Esophagus squamous epithelium (tissue), 5 donors: ENCODE data around the gene LHPP. TPM values are rescaled to one million over a fixed set of nuclear protein-coding genes. Genes with fewer than 3 reads are reported as not detected.

Experiments used
- DNase-seq: peaks from one replicate; lab custom pipeline; 2025; lab: John Stamatoyannopoulos, UW
- H3K27ac ChIP-seq, 4 donors: fragments of 200-600 bp; sonication (generic); one replicate each; pipeline ENCODE4 v1.5.1; 2016 to 2019; ENCODE audit warnings: mild to moderate bottlenecking in 1 of 4
- H3K27me3 ChIP-seq, 4 donors: fragments of 200-600 bp; sonication (generic); 1 replicate in 3 of 4; 2 replicates in 1 of 4; pipeline versions ENCODE4 v1.5.1 to v1.6.0; 2017 to 2021; ENCODE audit warnings: antibody characterized with exemption in 1 of 4
- H3K36me3 ChIP-seq, 3 donors: fragments of 200-600 bp; sonication (generic); one replicate each; pipeline ENCODE4 v1.5.1; 2016 to 2019
- H3K4me1 ChIP-seq, 3 donors: fragments of 200-600 bp; sonication (generic); one replicate each; pipeline ENCODE4 v1.5.1; 2017 to 2019
- H3K4me3 ChIP-seq, 4 donors: fragments of 200-600 bp; sonication (generic); 1 replicate in 3 of 4; 2 replicates in 1 of 4; pipeline ENCODE4 v1.5.1; 2016 to 2019; ENCODE audit warnings: mild to moderate bottlenecking in 2 of 4, moderate library complexity in 1 of 4
- H3K9me3 ChIP-seq, 3 donors: fragments of 200-600 bp; sonication (generic); one replicate each; pipeline ENCODE4 v1.5.1; 2016 to 2019
- POLR2A ChIP-seq, 4 donors: fragments of 450-650 bp; IDR thresholded peaks; one replicate each; pipeline ENCODE4 v1.6.1; 2017; ENCODE audit warnings: antibody characterized with exemption in 4 of 4, mild to moderate bottlenecking in 4 of 4, moderate library complexity in 3 of 4
- WGBS, 2 donors: methylation state at CpG; one replicate each; pipeline ENCODE4 v1.1.5; 2018; 5-methylcytosine and 5-hydroxymethylcytosine counted together
- intact Hi-C: fragments of 100-400 bp; cut with DNase I; formaldehyde crosslinking; loops from one replicate; pipeline ENCODE4 v1.15.0; 2022
- total RNA-seq, 4 donors: library from RNA; depleted of rRNA; stranded (reverse); fragments of >200 nt; gene quantifications; one replicate each; pipeline ENCODE4 v1.1.0, GENCODE V29; 2016
- TF ChIP-seq, protein P1 (sequence below), 6 experiments: fragments of 450-650 bp in 4 of 6; fragments of 200-600 bp in 2 of 6; sonication (generic) in 2 of 6; IDR thresholded peaks; one replicate each; pipeline ENCODE4 v1.5.1; 2016 to 2019; ENCODE audit warnings: antibody characterized with exemption in 6 of 6, mild to moderate bottlenecking in 4 of 6, moderate library complexity in 4 of 6
- donor health status: DM: yes; HTN: yes; CAD: no.

Gene LHPP
- total RNA-seq, 4 donors from 2014 or later = 13.9 to 41.1 (median 24.3) TPM

DNA sequence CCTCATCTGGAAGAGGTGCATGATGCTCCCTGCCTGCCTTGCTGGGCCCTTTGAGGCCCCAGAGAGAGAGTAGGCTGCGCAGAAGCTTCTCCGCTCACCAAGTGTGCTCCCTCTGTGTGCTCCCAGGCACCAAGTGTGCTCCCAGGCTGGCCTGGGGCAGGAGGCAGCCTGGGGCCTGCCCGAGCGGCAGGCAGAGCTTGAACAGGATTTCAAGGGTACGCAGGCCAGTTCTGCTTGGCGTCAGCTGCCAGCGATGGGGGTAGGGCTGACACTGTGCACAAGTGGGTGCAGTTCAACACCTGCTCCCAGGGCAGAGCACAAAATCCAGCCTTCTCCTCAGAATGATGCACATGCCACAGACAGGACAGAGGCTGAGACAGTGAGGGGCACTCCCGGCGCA lies 162.8 kb downstream of the LHPP start:
- Histone ChIP-seq H3K9me3 (no peaks in the 10 kb centered on the region), H3K4me3 (no peak overlapping the region), H3K27me3 (no peaks in the 10 kb centered on the region), H3K36me3 (peaks cover 6 to 38% (median 7%) of the 10 kb centered on the region in 3 donors), H3K27ac (peak overlapping the region; percentile 16 to 60 (median 34)), H3K4me1 (peaks cover 60 to 98% (median 76%) of the 10 kb centered on the region in 3 donors)
- no CpG with 5 or more reads among the region's 9 CpGs for WGBS, 2 donors
- intact Hi-C loops = no loop called here
- DNase-seq = no peak
- TF ChIP-seq, protein P1, sequence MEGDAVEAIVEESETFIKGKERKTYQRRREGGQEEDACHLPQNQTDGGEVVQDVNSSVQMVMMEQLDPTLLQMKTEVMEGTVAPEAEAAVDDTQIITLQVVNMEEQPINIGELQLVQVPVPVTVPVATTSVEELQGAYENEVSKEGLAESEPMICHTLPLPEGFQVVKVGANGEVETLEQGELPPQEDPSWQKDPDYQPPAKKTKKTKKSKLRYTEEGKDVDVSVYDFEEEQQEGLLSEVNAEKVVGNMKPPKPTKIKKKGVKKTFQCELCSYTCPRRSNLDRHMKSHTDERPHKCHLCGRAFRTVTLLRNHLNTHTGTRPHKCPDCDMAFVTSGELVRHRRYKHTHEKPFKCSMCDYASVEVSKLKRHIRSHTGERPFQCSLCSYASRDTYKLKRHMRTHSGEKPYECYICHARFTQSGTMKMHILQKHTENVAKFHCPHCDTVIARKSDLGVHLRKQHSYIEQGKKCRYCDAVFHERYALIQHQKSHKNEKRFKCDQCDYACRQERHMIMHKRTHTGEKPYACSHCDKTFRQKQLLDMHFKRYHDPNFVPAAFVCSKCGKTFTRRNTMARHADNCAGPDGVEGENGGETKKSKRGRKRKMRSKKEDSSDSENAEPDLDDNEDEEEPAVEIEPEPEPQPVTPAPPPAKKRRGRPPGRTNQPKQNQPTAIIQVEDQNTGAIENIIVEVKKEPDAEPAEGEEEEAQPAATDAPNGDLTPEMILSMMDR (IDR thresholded peaks at IDR 0.05) = no peak
- no peak for TF ChIP-seq POLR2A (IDR thresholded peaks at IDR 0.05)

DNA sequence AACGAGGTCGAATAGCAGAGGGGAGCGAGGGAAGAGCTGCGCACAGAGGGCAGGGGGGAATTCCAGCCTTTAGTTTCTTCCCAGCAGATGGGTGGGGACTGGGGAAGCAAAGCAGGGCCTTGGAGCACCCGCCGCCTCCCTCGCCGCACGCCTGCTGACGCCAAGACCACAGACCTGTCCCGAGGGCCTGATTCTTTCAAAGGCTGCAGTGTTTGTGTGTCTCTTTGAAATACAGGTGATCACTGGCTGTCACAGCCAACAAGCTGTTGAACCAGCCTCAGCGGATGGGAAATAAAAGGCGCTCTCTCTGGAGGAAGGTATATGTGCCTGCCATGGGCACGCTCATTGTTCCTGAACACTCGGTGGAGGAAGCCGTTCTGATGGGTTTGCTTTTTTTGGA lies 163.3 kb downstream of the LHPP start:
- H3K27ac ChIP-seq = peak overlapping the region; percentile 16 to 60 (median 54)
- no peak for DNase-seq
- intact Hi-C loops = no loop called here
- H3K36me3 ChIP-seq = peaks cover 6 to 38% (median 7%) of the 10 kb centered on the region in 3 donors
- peaks cover 56 to 98% (median 76%) of the 10 kb centered on the region in 3 donors for H3K4me1 ChIP-seq
- 49 to 53% methylated on average over 5 to 10 of the region's 16 CpGs for WGBS, 2 donors
- TF ChIP-seq, protein P1 (IDR thresholded peaks at IDR 0.05) = no peak
- no peak for TF ChIP-seq POLR2A (IDR thresholded peaks at IDR 0.05)
- H3K4me3 ChIP-seq = no peak overlapping the region
- no peaks in the 10 kb centered on the region for H3K27me3 ChIP-seq
- H3K9me3 ChIP-seq = no peaks in the 10 kb centered on the region

DNA sequence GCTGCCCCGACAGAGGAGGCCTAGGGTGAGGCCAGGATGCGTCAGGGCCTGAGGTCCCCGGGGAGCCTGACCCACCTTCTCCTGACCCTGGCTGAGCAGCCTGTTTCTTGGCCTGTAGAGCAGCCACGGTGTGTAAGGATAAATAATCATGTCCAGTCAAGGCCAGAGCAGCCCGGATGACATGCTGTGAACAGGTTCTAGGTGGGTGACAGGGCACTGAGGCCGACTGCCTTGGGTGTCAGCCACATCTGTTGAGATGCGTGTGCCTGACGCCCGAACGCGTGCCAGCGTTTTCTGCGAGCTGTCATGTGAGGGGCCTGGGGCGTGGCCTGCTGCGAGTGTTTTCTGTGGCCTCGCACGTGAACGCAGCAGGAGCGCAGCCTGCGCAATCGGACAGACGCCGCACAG lies 164.2 kb downstream of the LHPP start:
- TF ChIP-seq, protein P1 (IDR thresholded peaks at IDR 0.05) = no peak
- TF ChIP-seq POLR2A (IDR thresholded peaks at IDR 0.05) = no peak
- Histone ChIP-seq H3K9me3 (no peaks in the 10 kb centered on the region), H3K36me3 (peaks cover 6 to 31% (median 7%) of the 10 kb centered on the region in 3 donors), H3K4me3 (no peak overlapping the region), H3K27ac (peak overlapping the region; percentile 6 to 60 (median 54)), H3K4me1 (peaks cover 50 to 98% (median 67%) of the 10 kb centered on the region in 3 donors), H3K27me3 (no peaks in the 10 kb centered on the region)
- DNase-seq = no peak
- intact Hi-C loops = no loop called here
- WGBS, 2 donors = 60 to 69% methylated on average over 1 to 15 of the region's 23 CpGs

DNA sequence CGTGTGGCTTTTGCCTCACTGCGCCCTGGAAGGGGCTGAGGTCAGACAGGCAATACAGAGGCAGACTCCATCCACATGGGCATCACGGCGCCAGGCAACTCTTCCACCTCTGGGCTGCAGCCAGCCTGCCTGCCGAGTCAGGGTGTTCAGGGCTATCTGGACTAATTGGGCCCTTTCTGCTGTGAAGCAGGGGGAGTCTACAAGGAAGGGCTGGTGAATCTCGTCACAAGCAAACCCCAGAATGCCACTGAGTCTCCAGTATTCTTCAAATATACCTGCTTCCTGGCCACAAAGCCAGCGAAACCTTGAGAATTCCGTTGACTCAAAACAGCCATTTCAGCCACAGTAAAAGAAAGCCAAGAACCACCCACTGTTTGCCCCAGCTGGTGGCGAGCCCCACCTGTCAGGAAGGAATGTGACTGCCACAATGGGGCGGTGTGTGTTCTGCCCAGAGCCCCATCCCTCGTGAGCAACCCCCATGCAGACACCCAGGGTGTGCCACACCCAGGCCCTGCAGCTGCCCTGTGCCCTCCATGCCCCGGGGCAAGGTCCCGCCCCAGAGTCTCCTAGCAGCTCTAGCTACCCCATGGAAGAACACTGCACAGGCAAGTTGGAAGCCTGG lies 165.2 kb downstream of the LHPP start:
- peak overlapping the region; percentile 35 to 59 (median 54) for H3K27ac ChIP-seq
- peaks cover 6 to 24% (median 7%) of the 10 kb centered on the region in 3 donors for H3K36me3 ChIP-seq
- peaks cover 52 to 98% (median 65%) of the 10 kb centered on the region in 3 donors for H3K4me1 ChIP-seq
- H3K9me3 ChIP-seq = no peaks in the 10 kb centered on the region
- DNase-seq = no peak
- H3K27me3 ChIP-seq = no peaks in the 10 kb centered on the region
- H3K4me3 ChIP-seq = no peak overlapping the region
- TF ChIP-seq, protein P1 (IDR thresholded peaks at IDR 0.05) = peak in 1 of 6 experiments; percentile 16
- no peak for TF ChIP-seq POLR2A (IDR thresholded peaks at IDR 0.05)
- intact Hi-C loops = no loop called here
- 20 to 46% methylated on average over 5 to 6 of the region's 13 CpGs for WGBS, 2 donors

DNA sequence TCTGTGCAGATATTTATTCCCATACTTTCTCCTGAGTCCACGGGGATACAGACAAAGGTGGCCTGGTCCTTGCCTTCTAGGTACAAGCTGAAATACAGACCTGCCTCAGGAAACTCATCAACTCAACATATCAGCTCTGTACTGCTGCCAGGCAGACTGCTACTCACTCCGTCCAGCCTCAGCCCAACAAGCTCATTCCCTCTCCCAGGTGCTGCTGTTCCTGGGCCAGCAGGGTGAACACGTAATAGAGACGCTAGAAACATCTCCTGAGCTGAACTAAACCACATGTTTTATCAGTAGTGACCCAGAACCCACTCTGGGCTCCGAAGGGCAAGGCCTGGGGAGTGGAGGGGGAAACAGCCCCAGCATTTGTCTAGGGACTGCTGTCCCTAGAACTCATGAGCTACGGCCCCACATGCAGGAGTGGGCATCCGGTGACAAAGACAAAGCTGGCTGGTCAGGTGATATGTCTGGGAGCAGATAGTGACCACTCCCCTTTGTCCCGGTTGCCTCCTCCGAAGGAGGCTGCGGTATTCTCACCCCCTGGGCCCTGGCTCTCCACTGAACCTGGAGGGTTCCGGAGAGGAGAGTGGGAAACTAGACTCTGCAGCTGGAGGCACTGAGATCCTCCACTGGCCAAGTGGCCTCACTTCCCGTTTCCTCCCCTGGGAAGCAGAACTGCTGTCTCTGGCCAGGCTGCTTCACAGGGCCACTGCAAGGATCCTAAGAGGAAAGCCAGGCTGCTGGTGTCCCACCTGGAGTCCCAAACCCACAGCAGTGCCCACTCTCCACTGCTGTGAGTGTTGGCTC lies 166.4 kb downstream of the LHPP start:
- intact Hi-C loops = no loop called here

More for the DNA sequence above, 166.4 kb downstream of the LHPP start:
- H3K27ac ChIP-seq = peak overlapping the region; percentile 21 to 83 (median 54)
- TF ChIP-seq, protein P1 (IDR thresholded peaks at IDR 0.05) = no peak
- H3K36me3 ChIP-seq = peaks cover 3 to 12% (median 7%) of the 10 kb centered on the region in 3 donors
- 64 to 81% methylated on average over 4 to 7 of the region's 12 CpGs for WGBS, 2 donors
- no peak for DNase-seq
- H3K4me1 ChIP-seq = peaks cover 59 to 98% (median 75%) of the 10 kb centered on the region in 3 donors
- H3K27me3 ChIP-seq = no peaks in the 10 kb centered on the region
- H3K9me3 ChIP-seq = no peaks in the 10 kb centered on the region
- H3K4me3 ChIP-seq = no peak overlapping the region
